SJCRH30 (cell line): Measurements from ENCODE around the gene CD200. TPM values are rescaled to one million over a fixed set of nuclear protein-coding genes. Genes with fewer than 3 reads are reported as not detected.
"Not testable (repeated sequence)": the region's sequence is repeated elsewhere in the genome, so short reads cannot be mapped to it uniquely, and the experiment has no call there.

Source experiments
- DNase-seq, 2 experiments: peaks; one replicate each; pipeline ENCODE4 v3.0.0-alpha.2; 2015 to 2020
- H3K27ac ChIP-seq: fragments of 250-450 bp; sonication (Bioruptor Pico); 2 replicates; pipeline ENCODE4 v1.5.1; 2020; ENCODE audit warnings: mild to moderate bottlenecking, moderate library complexity
- H3K27me3 ChIP-seq: fragments of 250-450 bp; sonication (Bioruptor Pico); 2 replicates; pipeline ENCODE4 v1.5.1; 2020; ENCODE audit warnings: mild to moderate bottlenecking, moderate library complexity
- H3K36me3 ChIP-seq: fragments of 250-450 bp; sonication (Bioruptor Pico); 2 replicates; pipeline ENCODE4 v1.5.1; 2020; ENCODE audit warnings: mild to moderate bottlenecking, moderate library complexity
- H3K4me1 ChIP-seq: fragments of 250-450 bp; sonication (Bioruptor Pico); 2 replicates; pipeline ENCODE4 v1.5.1; 2020; ENCODE audit warnings: mild to moderate bottlenecking, moderate library complexity
- H3K4me3 ChIP-seq: fragments of 250-450 bp; sonication (Bioruptor Pico); 2 replicates; pipeline ENCODE4 v1.5.1; 2020; ENCODE audit warnings: mild to moderate bottlenecking, moderate library complexity
- H3K9me3 ChIP-seq: fragments of 250-450 bp; sonication (Bioruptor Pico); replicated peaks from 2 replicates; pipeline ENCODE4 v1.5.1; 2020; ENCODE audit warnings: mild to moderate bottlenecking, moderate library complexity
- total RNA-seq: library from RNA; depleted of rRNA; stranded (reverse); fragments of >200 nt; shearing (Covaris generic); gene quantifications from 2 replicates; pipeline ENCODE4 v1.2.3, GENCODE V29; 2014; rRNA removed

CD200 gene
- total RNA-seq, 1 experiment from 2014 or later = not detected

GRCh38 chr3:112399064-112399463, 66.1 kb downstream of the CD200 start:
- Histone ChIP-seq H3K27ac (no peak overlapping the region), H3K4me3 (no peak overlapping the region), H3K4me1 (no peaks in the 10 kb centered on the region), H3K36me3 (no peaks in the 10 kb centered on the region), H3K27me3 (no peaks in the 10 kb centered on the region), H3K9me3 (no peaks in the 10 kb centered on the region)
- DNase-seq = no peak

GRCh38 chr3:112399554-112399953, 66.6 kb downstream of the CD200 start:
- not testable (repeated sequence) for H3K9me3 ChIP-seq, H3K27ac ChIP-seq, H3K36me3 ChIP-seq, H3K27me3 ChIP-seq, H3K4me3 ChIP-seq, H3K4me1 ChIP-seq, DNase-seq

GRCh38 chr3:112400317-112400716, 67.4 kb downstream of the CD200 start:
- H3K9me3 ChIP-seq, H3K36me3 ChIP-seq, DNase-seq, H3K4me3 ChIP-seq, H3K27me3 ChIP-seq, H3K27ac ChIP-seq, H3K4me1 ChIP-seq: not testable (repeated sequence)

- H3K4me1 ChIP-seq = no peaks in the 10 kb centered on the region
- H3K36me3 ChIP-seq = no peaks in the 10 kb centered on the region; the same call in 1 of the 2 replicates
- DNase-seq = no peak
- no peak overlapping the region for H3K4me3 ChIP-seq
- H3K27me3 ChIP-seq = no peaks in the 10 kb centered on the region
- no peaks in the 10 kb centered on the region for H3K9me3 ChIP-seq
- H3K27ac ChIP-seq = no peak overlapping the region
Observed at GRCh38 chr3:112401617-112402016, 68.7 kb downstream of the CD200 start.

- Histone ChIP-seq H3K4me3 (no peak overlapping the region), H3K36me3 (no peaks in the 10 kb centered on the region; the same call in 1 of the 2 replicates), H3K27ac (no peak overlapping the region), H3K9me3 (no peaks in the 10 kb centered on the region), H3K27me3 (no peaks in the 10 kb centered on the region), H3K4me1 (no peaks in the 10 kb centered on the region)
- no peak for DNase-seq
Observed at GRCh38 chr3:112403103-112403502, 70.1 kb downstream of the CD200 start.

- not testable (repeated sequence) for H3K4me3 ChIP-seq, H3K9me3 ChIP-seq, H3K4me1 ChIP-seq, DNase-seq, H3K36me3 ChIP-seq, H3K27me3 ChIP-seq, H3K27ac ChIP-seq
Observed at GRCh38 chr3:112404924-112405549, 72.1 kb downstream of the CD200 start.

- DNase-seq = no peak
- Histone ChIP-seq H3K36me3 (no peaks in the 10 kb centered on the region; the same call in 1 of the 2 replicates), H3K4me3 (no peak overlapping the region), H3K27ac (no peak overlapping the region), H3K27me3 (no peaks in the 10 kb centered on the region), H3K4me1 (no peaks in the 10 kb centered on the region), H3K9me3 (no peaks in the 10 kb centered on the region)
Observed at GRCh38 chr3:112405845-112406244, 72.9 kb downstream of the CD200 start.

- Histone ChIP-seq H3K4me1 (no peaks in the 10 kb centered on the region), H3K36me3 (no peaks in the 10 kb centered on the region; the same call in 1 of the 2 replicates), H3K27ac (no peak overlapping the region), H3K4me3 (no peak overlapping the region), H3K27me3 (no peaks in the 10 kb centered on the region), H3K9me3 (no peaks in the 10 kb centered on the region)
- DNase-seq = no peak
Observed at GRCh38 chr3:112407214-112407887, 74.4 kb downstream of the CD200 start.

GRCh38 chr3:112407888-112408702, 75.1 kb downstream of the CD200 start:
- DNase-seq = no peak
- Histone ChIP-seq H3K27me3 (no peaks in the 10 kb centered on the region), H3K36me3 (no peaks in the 10 kb centered on the region; the same call in 1 of the 2 replicates), H3K4me1 (no peaks in the 10 kb centered on the region), H3K27ac (no peak overlapping the region), H3K9me3 (no peaks in the 10 kb centered on the region), H3K4me3 (no peak overlapping the region)

GRCh38 chr3:112409041-112409440, 76.1 kb downstream of the CD200 start:
- DNase-seq = no peak
- H3K4me1 ChIP-seq = no peaks in the 10 kb centered on the region
- no peak overlapping the region for H3K27ac ChIP-seq
- no peaks in the 10 kb centered on the region; the same call in 1 of the 2 replicates for H3K36me3 ChIP-seq
- H3K27me3 ChIP-seq = no peaks in the 10 kb centered on the region
- no peaks in the 10 kb centered on the region for H3K9me3 ChIP-seq
- no peak overlapping the region for H3K4me3 ChIP-seq

GRCh38 chr3:112411425-112411824, 78.5 kb downstream of the CD200 start:
- Histone ChIP-seq H3K9me3 (no peaks in the 10 kb centered on the region), H3K27me3 (no peaks in the 10 kb centered on the region), H3K27ac (no peak overlapping the region), H3K4me1 (no peaks in the 10 kb centered on the region), H3K4me3 (no peak overlapping the region), H3K36me3 (no peaks in the 10 kb centered on the region; the same call in 1 of the 2 replicates)
- peak in 1 of 2 experiments; percentile 4 for DNase-seq

Other genes with a start within 250 kb of the CD200 start
- gene C3orf52, start 246.8 kb upstream of the CD200 start, total RNA-seq = 13.7 and 15.5 TPM in 2 replicates
- gene GCSAM, start 199.9 kb upstream of the CD200 start, total RNA-seq = not detected in 2 replicates
- gene SLC9C1, start 38.9 kb upstream of the CD200 start, total RNA-seq = not detected in 2 replicates
- not detected in 2 replicates for gene BTLA, start 166.3 kb downstream of the CD200 start, total RNA-seq
- gene ATG3, start 228.8 kb downstream of the CD200 start, total RNA-seq = 54.6 and 55.2 TPM in 2 replicates
- 36.6 and 37.1 TPM in 2 replicates for gene SLC35A5, start 228.9 kb downstream of the CD200 start, total RNA-seq